Activated CD4-positive, alpha-beta memory T cell treated with anti-CD3 and anti-CD28 coated beads, Interleukin-2, amount 10 ng/mL, durations not matched to agents 7 days and 5 days (primary cell): ENCODE results near the gene MEGF6. TPM values are rescaled to one million over a fixed set of nuclear protein-coding genes. Genes with fewer than 3 reads are reported as not detected.

Experiments used
- CTCF ChIA-PET: fragments of 350-600 bp; sonication (Branson Sonifier 250); formaldehyde crosslinking; loops from one replicate; lab custom pipeline; 2021; ENCODE audit warnings: antibody characterized with exemption, inconsistent platforms; lab: Charles Lee
- POLR2A ChIA-PET: fragments of 350-600 bp; sonication (Branson Sonifier 250); formaldehyde crosslinking; loops from one replicate; lab custom pipeline; 2021; ENCODE audit warnings: antibody characterized with exemption; lab: Charles Lee
- DNase-seq: peaks from one replicate; pipeline ENCODE4 v3.0.0-alpha.2; 2020
- H3K27ac Mint-ChIP-seq: one replicate; pipeline ENCODE4 v1.8.0; 2021; ENCODE audit warnings: mild to moderate bottlenecking, mixed read lengths
- H3K27me3 Mint-ChIP-seq: one replicate; pipeline ENCODE4 v1.8.0; 2021; ENCODE audit warnings: mixed read lengths
- H3K36me3 Mint-ChIP-seq: one replicate; pipeline ENCODE4 v1.8.0; 2021; ENCODE audit warnings: low read depth, mixed read lengths
- H3K4me1 Mint-ChIP-seq: one replicate; pipeline ENCODE4 v1.8.0; 2021; ENCODE audit warnings: mixed read lengths
- H3K4me3 Mint-ChIP-seq: one replicate; pipeline ENCODE4 v1.8.0; 2021; ENCODE audit warnings: mild to moderate bottlenecking, mixed read lengths
- H3K9me3 Mint-ChIP-seq: one replicate; pipeline ENCODE4 v1.8.0; 2021; ENCODE audit warnings: mixed read lengths
- total RNA-seq, 2 experiments: library from RNA; stranded (reverse); gene quantifications; one replicate each; pipeline ENCODE4 v1.2.3, GENCODE V29; 2021

Gene MEGF6
- total RNA-seq, 2 experiments from 2014 or later, result 15.6 to 20.2 TPM

DNA sequence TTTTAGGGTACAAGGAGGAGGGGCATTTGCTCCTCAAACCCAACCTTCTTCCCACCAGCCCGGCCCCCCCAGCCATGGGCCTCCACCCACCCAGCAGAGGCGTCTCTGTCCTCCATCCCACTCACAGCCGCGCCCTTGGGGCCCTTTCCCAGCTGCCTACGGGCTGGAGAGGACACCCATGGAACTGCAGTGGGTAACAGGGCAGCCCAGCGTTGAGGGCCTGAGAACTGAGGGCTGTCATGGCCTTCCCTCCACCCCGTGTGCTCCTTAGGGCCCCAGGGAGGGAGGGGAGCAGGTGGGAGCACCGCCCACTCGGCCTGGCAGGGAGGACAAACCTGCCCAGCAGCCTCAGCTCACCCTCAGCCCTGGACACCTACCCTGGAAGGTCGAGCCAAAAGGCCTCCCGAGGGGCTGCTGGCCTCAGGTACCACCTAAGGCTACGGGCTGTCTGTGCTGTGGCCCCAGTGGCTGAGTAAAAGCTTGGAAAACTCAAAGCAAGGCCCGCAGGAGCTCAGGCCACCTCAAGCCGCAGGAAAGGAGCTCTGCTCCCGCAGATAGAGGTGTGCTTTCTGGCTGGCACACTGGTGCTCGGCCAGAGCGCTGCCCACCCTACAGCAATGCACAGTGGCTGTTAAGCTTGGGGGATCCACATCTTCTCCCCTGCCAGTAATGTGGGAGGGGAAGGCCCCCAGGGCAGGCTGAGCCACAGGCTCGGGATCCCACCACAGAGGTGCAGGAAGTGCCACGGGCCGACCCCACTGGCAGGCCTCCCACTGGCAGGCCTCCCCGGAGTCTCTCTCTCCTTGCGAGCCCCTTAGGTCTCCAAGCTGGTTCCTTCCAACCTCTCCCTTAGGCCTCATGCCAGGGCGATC is 159.1 kb downstream of the MEGF6 start:
- POLR2A ChIA-PET, result no interaction called here

DNA sequence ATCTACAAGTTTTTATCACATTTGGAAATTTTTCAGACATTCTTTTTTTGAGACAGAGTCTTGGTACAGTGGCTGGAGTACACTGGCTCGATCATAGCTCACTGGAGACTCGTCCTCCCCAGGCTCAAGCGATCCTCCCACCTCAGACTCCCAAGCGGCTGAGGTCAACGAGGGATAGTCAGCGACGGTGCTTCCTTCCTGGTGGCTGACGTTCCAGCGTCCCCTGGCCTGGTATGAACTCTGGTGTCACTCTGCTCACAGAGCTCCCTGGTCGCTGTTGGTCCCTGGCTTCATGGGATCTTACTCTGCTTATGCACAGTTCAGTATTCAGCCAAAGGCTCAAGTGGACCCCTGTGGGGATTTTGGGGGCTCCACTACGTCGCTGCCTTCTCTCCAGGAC is 160.3 kb downstream of the MEGF6 start:
- peaks cover 4% of the 10 kb centered on the region for H3K4me1 Mint-ChIP-seq
- H3K4me3 Mint-ChIP-seq, result no peak overlapping the region
- H3K9me3 Mint-ChIP-seq, result no peaks in the 10 kb centered on the region
- no peaks in the 10 kb centered on the region for H3K36me3 Mint-ChIP-seq
- H3K27me3 Mint-ChIP-seq, result peaks cover 20% of the 10 kb centered on the region
- no peak for DNase-seq
- POLR2A ChIA-PET, result no interaction called here
- no peak overlapping the region for H3K27ac Mint-ChIP-seq
- CTCF ChIA-PET, result no interaction called here

More for the DNA sequence above, 159.1 kb downstream of the MEGF6 start:
- Mint-ChIP-seq H3K36me3 (no peaks in the 10 kb centered on the region), H3K4me3 (no peak overlapping the region), H3K27ac (no peak overlapping the region), H3K9me3 (no peaks in the 10 kb centered on the region), H3K27me3 (peaks cover 20% of the 10 kb centered on the region), H3K4me1 (peaks cover 4% of the 10 kb centered on the region)
- DNase-seq, result no peak
- CTCF ChIA-PET, result interaction anchor here (0.5 to 2.3 kb wide), 6 partner anchors 33 to 1491 kb away, joined by 3 to 22 read pairs (median 6); no protein-coding TSS in a partner anchor

DNA sequence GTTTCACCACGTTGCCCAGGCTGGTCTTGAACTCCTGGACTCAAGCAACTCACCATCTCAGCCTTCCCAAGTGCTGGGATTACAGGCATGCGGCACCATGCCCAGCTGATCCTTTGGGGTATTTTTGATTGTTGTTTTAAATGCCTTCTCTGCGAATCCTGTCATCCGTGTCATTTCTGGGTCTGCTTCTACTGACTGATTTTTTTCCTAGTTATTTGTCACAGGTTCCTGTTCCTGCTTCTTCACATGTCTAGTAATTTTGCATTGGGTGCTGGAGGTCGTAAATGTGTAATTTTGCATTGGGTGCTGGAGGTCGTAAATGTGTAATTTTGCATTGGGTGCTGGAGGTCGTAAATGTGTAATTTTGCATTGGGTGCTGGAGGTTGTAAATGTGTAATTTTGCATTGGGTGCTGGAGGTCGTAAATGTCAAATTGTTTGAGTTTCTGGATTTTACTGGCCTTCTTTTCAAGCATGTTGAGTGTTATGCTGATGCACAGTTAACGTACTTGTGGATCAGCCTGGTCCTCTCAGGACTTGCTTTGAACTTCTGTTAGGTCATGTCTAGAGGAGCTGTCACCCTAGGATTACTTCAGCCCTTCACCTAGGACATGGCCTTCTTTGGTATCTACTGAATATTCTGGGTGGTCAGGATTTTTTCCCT is 161.0 kb downstream of the MEGF6 start:
- Mint-ChIP-seq H3K4me1 (peaks cover 2% of the 10 kb centered on the region), H3K27me3 (peaks cover 16% of the 10 kb centered on the region), H3K9me3 (no peaks in the 10 kb centered on the region), H3K27ac (no peak overlapping the region), H3K4me3 (no peak overlapping the region), H3K36me3 (no peaks in the 10 kb centered on the region)
- ChIA-PET POLR2A (no interaction called here), CTCF (no interaction called here)
- DNase-seq, result no peak

DNA sequence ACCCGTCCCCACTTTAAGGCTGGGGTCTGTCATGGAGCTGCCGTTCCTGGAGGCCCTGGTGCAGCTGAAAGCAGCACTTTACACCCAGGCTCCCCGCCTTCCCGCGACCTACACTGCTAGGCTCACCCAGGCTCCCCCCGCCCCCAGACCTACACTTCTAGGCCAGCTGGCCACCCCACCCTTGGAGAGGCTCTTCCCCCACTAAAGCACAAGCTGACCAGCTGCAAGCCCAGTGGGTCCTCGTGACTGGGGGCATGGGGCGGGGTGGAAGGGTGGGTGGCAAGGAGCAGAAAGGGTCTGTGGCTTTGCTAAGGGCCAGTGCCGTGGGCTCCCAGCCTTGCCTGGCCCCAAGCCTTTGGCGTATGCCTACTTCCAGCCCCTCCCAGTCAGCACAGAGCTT is 166.6 kb downstream of the MEGF6 start:
- no peak overlapping the region for H3K4me3 Mint-ChIP-seq
- POLR2A ChIA-PET, result no interaction called here
- no peaks in the 10 kb centered on the region for H3K4me1 Mint-ChIP-seq
- H3K9me3 Mint-ChIP-seq, result no peaks in the 10 kb centered on the region
- no peak for DNase-seq
- H3K27ac Mint-ChIP-seq, result no peak overlapping the region
- no peaks in the 10 kb centered on the region for H3K36me3 Mint-ChIP-seq
- H3K27me3 Mint-ChIP-seq, result peaks cover 6% of the 10 kb centered on the region
- CTCF ChIA-PET, result no interaction called here

DNA sequence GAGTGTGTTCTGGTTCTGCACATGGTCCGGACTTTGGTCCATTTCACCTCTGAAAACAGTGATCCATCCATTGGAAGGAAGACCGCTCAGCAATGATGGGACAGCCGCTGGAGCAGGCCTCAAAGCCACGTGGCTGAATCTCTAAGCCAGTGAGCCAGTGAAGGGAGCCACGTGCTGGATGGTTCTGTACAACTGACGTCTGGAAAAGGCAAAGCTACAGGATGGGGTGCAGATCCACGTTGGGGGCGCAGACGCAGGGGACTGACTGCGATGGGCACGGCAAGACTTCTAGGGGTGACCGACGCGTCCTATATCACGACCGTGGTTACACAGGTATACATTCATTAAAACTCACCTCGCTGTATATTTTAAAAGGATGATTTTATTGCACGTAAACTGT is 167.0 kb downstream of the MEGF6 start:
- no peaks in the 10 kb centered on the region for H3K9me3 Mint-ChIP-seq
- no peaks in the 10 kb centered on the region for H3K36me3 Mint-ChIP-seq
- CTCF ChIA-PET, result no interaction called here

DNA sequence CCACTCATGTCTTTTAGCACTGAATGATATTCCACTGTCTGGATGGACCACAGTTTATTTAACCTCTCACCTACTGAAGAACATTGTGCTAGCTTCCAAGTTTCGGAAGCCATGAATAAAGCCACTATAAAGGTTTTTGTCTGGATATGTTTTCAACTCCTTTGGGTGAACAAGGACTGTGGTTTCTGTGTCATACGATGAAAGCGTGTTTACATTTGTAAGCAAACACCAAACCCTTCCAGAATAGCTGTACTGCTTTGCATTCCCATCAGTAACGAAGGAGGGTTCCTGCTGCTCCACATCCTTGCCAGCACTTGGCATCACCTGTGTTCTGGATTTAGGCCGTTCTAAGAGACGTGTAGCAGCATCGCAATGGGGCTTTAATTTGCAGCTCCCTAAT is 167.5 kb downstream of the MEGF6 start:
- Mint-ChIP-seq H3K27ac (no peak overlapping the region), H3K36me3 (no peaks in the 10 kb centered on the region)
- POLR2A ChIA-PET, result no interaction called here

More for the DNA sequence above, 167.0 kb downstream of the MEGF6 start:
- no peak overlapping the region for H3K27ac Mint-ChIP-seq
- POLR2A ChIA-PET, result no interaction called here
- peaks cover 3% of the 10 kb centered on the region for H3K27me3 Mint-ChIP-seq
- no peaks in the 10 kb centered on the region for H3K4me1 Mint-ChIP-seq
- DNase-seq, result no peak
- H3K4me3 Mint-ChIP-seq, result no peak overlapping the region

DNA sequence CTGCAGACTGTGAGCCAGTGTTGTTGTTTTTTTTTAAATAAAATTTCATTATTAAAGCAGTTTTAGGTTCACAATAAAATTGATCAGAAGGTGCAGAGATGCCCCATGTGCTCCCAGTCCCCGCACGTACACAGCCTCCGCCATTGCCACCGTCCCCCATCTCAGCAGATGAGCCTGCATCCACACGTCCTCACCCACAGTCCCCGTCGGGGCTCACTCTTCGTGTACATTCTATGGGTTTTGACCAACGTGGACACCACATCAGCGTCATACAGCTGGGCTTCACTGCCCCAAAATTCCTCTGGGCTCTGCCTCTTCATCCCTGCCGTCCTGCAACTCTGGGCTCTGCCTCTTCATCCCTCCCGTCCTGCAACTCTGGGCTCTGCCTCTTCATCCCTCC is 168.4 kb downstream of the MEGF6 start:
- Mint-ChIP-seq H3K4me1 (no peaks in the 10 kb centered on the region), H3K27me3 (peaks cover 3% of the 10 kb centered on the region), H3K9me3 (no peaks in the 10 kb centered on the region), H3K36me3 (no peaks in the 10 kb centered on the region), H3K27ac (no peak overlapping the region), H3K4me3 (no peak overlapping the region)
- no peak for DNase-seq
- CTCF ChIA-PET, result no interaction called here
- POLR2A ChIA-PET, result no interaction called here

More for the DNA sequence above, 167.5 kb downstream of the MEGF6 start:
- H3K4me3 Mint-ChIP-seq, result no peak overlapping the region
- no peaks in the 10 kb centered on the region for H3K4me1 Mint-ChIP-seq
- DNase-seq, result no peak
- peaks cover 3% of the 10 kb centered on the region for H3K27me3 Mint-ChIP-seq
- CTCF ChIA-PET, result no interaction called here
- no peaks in the 10 kb centered on the region for H3K9me3 Mint-ChIP-seq

DNA sequence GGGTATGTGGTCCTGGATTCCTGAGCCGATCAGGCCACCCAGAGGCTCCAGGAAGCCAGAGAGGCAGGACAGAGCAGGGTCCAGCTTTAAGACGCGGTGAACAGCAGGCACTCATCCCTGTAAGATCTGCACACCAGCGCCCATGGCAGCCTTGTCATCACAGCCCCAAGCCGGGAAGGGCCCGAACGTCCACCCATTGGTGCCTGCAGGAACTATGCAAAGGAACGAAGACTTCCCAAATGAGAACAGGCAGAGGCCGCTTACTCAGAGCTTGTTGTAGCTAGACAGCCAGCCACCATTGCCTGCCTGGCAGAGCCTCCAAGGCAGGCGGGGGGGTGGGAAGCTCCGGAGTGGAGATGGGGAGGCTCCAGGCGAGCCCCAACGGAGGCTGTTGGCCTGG is 169.0 kb downstream of the MEGF6 start:
- no peaks in the 10 kb centered on the region for H3K4me1 Mint-ChIP-seq
- ChIA-PET POLR2A (no interaction called here), CTCF (no interaction called here)

DNA sequence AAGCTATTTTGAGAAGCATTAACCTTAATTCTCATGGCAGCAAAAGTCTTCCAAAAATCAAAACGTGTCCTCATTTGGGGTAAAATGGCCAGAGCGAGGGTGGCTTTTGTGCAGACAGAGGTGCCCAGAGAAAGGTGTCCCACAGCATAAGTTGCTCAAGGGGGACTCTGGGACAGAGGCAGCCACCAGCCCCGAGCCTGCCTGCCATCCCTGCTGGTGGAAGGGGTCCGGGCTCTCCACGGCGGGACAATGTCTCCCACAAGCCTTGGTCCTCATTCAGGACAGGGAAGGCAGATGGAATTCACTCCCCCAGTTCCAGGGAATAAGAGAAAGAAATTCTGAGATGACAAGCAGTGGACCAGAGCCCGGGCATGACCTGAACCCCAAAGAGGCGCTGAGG is 169.4 kb downstream of the MEGF6 start:
- CTCF ChIA-PET, result no interaction called here
- Mint-ChIP-seq H3K9me3 (no peaks in the 10 kb centered on the region), H3K27ac (no peak overlapping the region), H3K4me3 (no peak overlapping the region), H3K4me1 (no peaks in the 10 kb centered on the region), H3K36me3 (no peaks in the 10 kb centered on the region), H3K27me3 (no peaks in the 10 kb centered on the region)
- no peak for DNase-seq
- POLR2A ChIA-PET, result no interaction called here

More for the DNA sequence above, 169.0 kb downstream of the MEGF6 start:
- no peaks in the 10 kb centered on the region for H3K36me3 Mint-ChIP-seq
- H3K4me3 Mint-ChIP-seq, result no peak overlapping the region
- DNase-seq, result no peak
- H3K9me3 Mint-ChIP-seq, result no peaks in the 10 kb centered on the region
- H3K27me3 Mint-ChIP-seq, result no peaks in the 10 kb centered on the region
- no peak overlapping the region for H3K27ac Mint-ChIP-seq

DNA sequence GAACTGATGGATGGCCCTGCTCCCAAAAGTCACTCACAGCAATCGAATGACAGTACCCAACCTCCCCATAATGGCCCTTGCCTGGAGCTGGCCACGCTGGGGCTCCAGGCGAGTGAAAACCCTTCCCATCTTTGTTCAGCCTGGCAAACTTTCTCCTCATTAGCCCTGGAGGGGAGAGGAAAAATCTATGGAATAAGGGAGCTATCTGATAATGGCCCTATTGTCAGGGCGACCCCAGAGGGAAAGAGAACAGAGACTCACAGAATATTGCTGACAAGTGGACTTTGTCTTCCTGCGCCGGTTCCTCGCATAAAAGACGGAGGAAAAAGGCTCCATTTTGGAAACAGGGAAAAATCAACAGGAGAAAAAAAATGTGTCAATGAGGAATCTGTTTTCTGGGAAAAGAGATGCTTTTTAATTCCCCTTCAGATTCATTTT is 169.9 kb downstream of the MEGF6 start:
- ChIA-PET CTCF (no interaction called here), POLR2A (no interaction called here)
- Mint-ChIP-seq H3K4me1 (no peaks in the 10 kb centered on the region), H3K36me3 (no peaks in the 10 kb centered on the region), H3K9me3 (no peaks in the 10 kb centered on the region), H3K4me3 (no peak overlapping the region), H3K27ac (no peak overlapping the region), H3K27me3 (no peaks in the 10 kb centered on the region)
- DNase-seq, result no peak

DNA sequence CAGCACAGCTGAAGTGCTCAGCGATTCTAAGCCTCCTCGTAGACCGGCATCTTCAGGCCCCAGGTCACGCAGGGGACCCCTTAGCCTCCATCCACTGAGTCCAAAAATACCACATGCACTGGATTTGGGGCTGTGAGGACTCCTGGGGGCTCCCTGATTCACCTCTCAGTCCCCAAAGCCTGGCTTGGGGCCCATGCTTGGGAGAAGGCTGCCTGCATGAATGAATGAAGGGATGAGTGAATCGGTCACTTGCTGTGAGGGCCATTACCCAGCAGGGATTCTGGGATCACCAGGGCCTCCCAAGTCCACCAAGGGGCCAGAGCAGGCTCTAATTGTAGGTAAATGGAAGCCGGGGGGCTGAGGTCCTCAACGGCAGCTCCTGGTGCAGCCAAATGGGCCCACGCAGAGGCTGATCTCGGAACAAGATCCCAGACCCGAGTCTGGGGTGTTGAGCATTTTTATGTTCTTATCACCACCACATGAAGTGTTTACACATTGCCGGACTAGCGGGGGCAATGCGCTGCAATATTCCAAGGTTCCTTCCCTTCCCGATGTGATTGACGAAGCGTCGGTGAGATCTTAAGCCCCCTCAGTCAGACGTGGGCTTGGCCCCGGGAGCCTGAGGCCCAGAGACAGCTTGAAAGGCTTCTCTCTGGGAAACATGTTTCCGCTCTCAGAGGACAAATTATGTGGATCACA is 170.4 kb downstream of the MEGF6 start:
- H3K36me3 Mint-ChIP-seq, result no peaks in the 10 kb centered on the region
- no peak for DNase-seq
- H3K27me3 Mint-ChIP-seq, result no peaks in the 10 kb centered on the region
- ChIA-PET POLR2A (no interaction called here), CTCF (no interaction called here)
- no peak overlapping the region for H3K27ac Mint-ChIP-seq
- H3K4me3 Mint-ChIP-seq, result no peak overlapping the region
- H3K9me3 Mint-ChIP-seq, result no peaks in the 10 kb centered on the region
- no peaks in the 10 kb centered on the region for H3K4me1 Mint-ChIP-seq

DNA sequence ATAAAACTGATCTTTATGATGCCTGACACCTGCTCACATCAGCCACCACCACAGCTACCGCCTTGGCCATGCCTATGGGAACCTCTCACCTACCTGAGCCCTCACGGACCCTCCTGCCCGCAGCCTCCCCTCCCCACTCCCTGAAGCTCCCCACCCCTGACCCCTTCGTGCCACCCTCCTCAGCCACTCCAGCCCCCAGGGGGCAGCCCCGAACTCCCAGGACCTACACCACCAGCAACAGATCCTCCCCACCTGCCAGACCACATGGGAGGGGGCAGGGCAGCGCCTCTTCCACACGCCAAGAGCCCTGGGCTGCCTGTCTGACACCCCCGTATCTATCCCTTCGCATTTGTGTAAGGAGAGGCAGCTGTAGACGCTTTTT is 171.0 kb downstream of the MEGF6 start:
- no peaks in the 10 kb centered on the region for H3K9me3 Mint-ChIP-seq
- no peak overlapping the region for H3K27ac Mint-ChIP-seq
- no peak for DNase-seq
- H3K27me3 Mint-ChIP-seq, result no peaks in the 10 kb centered on the region
- H3K36me3 Mint-ChIP-seq, result no peaks in the 10 kb centered on the region
- CTCF ChIA-PET, result no interaction called here
- H3K4me1 Mint-ChIP-seq, result no peaks in the 10 kb centered on the region
- H3K4me3 Mint-ChIP-seq, result no peak overlapping the region
- POLR2A ChIA-PET, result no interaction called here
